ENCODE measurements around the gene MTG2.

MTG2 gene

GRCh38 chr20:62183426-62184142 lies 756 bp downstream of the MTG2 start:
- DNase-seq (ENCODE audit: low read depth in 1 of 2, low spot score in 1 of 2), result no peak

GRCh38 chr20:62186096-62186426 lies 3.2 kb downstream of the MTG2 start:
- no peak for DNase-seq (ENCODE audit: low read depth in 1 of 2, low spot score in 1 of 2)

GRCh38 chr20:62186887-62187866 lies 4.3 kb downstream of the MTG2 start:
- DNase-seq (ENCODE audit: low read depth in 1 of 2, low spot score in 1 of 2), result no peak

- DNase-seq (ENCODE audit: low read depth in 1 of 2, low spot score in 1 of 2), result no peak
These were observed 8.0 kb downstream of the MTG2 start for GRCh38 chr20:62190639-62191411.

GRCh38 chr20:62191781-62192559 lies 9.1 kb downstream of the MTG2 start:
- no peak for DNase-seq (ENCODE audit: low read depth in 1 of 2, low spot score in 1 of 2)

- no peak for DNase-seq (ENCODE audit: low read depth in 1 of 2, low spot score in 1 of 2)
These were observed 9.8 kb downstream of the MTG2 start for GRCh38 chr20:62192635-62193034.

- DNase-seq (ENCODE audit: low read depth in 1 of 2, low spot score in 1 of 2), result no peak
These were observed 10.5 kb downstream of the MTG2 start for GRCh38 chr20:62193079-62194025.

- no peak for DNase-seq (ENCODE audit: low read depth in 1 of 2, low spot score in 1 of 2)
These were observed 12.2 kb downstream of the MTG2 start for GRCh38 chr20:62195075-62195405.

GRCh38 chr20:62195736-62196135 lies 12.9 kb downstream of the MTG2 start:
- no peak for DNase-seq (ENCODE audit: low read depth in 1 of 2, low spot score in 1 of 2)

GRCh38 chr20:62196286-62196685 lies 13.5 kb downstream of the MTG2 start:
- no peak for DNase-seq (ENCODE audit: low read depth in 1 of 2, low spot score in 1 of 2)

GRCh38 chr20:62197311-62197710 lies 14.5 kb downstream of the MTG2 start:
- no peak for DNase-seq (ENCODE audit: low read depth in 1 of 2, low spot score in 1 of 2)

GRCh38 chr20:62197801-62198200 lies 15.0 kb downstream of the MTG2 start:
- DNase-seq (ENCODE audit: low read depth in 1 of 2, low spot score in 1 of 2), result no peak

- DNase-seq (ENCODE audit: low read depth in 1 of 2, low spot score in 1 of 2), result no peak
These were observed 15.7 kb downstream of the MTG2 start for GRCh38 chr20:62198496-62198895.

GRCh38 chr20:62198931-62199330 lies 16.1 kb downstream of the MTG2 start:
- DNase-seq (ENCODE audit: low read depth in 1 of 2, low spot score in 1 of 2), result no peak

GRCh38 chr20:62200491-62201172 lies 17.8 kb downstream of the MTG2 start:
- no peak for DNase-seq (ENCODE audit: low read depth in 1 of 2, low spot score in 1 of 2)

- no peak for DNase-seq (ENCODE audit: low read depth in 1 of 2, low spot score in 1 of 2)
These were observed 18.6 kb downstream of the MTG2 start for GRCh38 chr20:62201173-62202082.

- DNase-seq (ENCODE audit: low read depth in 1 of 2, low spot score in 1 of 2), result no peak
These were observed 19.2 kb downstream of the MTG2 start for GRCh38 chr20:62202083-62202395.

- DNase-seq (ENCODE audit: low read depth in 1 of 2, low spot score in 1 of 2), result no peak
These were observed 20.0 kb downstream of the MTG2 start for GRCh38 chr20:62202676-62203377.
